ENCODE data around the gene NPVF.

NPVF gene

GRCh38 chr7:25234336-25234735, 6.0 kb upstream of the NPVF start:
- no peak for DNase-seq (ENCODE audit: extremely low read depth, insufficient read length)
- no peak for TF ChIP-seq CTCF (IDR thresholded peaks at IDR 0.05; ENCODE audit: insufficient read depth, low read length, poor library complexity, severe bottlenecking)
- Histone ChIP-seq H3K36me3 (ENCODE audit: control insufficient read depth, insufficient read depth, low read length) (no peaks in the 10 kb centered on the region), H3K4me3 (replicated peaks; ENCODE audit: low read depth, low read length) (no peak overlapping the region), H3K27me3 (replicated peaks; ENCODE audit: control insufficient read depth, insufficient read depth, low read length) (no peaks in the 10 kb centered on the region; the same call in 1 of the 2 replicates)

GRCh38 chr7:25223206-25223605, 5.1 kb downstream of the NPVF start:
- DNase-seq (ENCODE audit: extremely low read depth, insufficient read length) = no peak
- no peak overlapping the region for H3K4me3 ChIP-seq (replicated peaks; ENCODE audit: low read depth, low read length)
- no peaks in the 10 kb centered on the region for H3K27me3 ChIP-seq (replicated peaks; ENCODE audit: control insufficient read depth, insufficient read depth, low read length)
- H3K36me3 ChIP-seq (ENCODE audit: control insufficient read depth, insufficient read depth, low read length) = no peaks in the 10 kb centered on the region
- no peak for TF ChIP-seq CTCF (IDR thresholded peaks at IDR 0.05; ENCODE audit: insufficient read depth, low read length, poor library complexity, severe bottlenecking)

- TF ChIP-seq CTCF (IDR thresholded peaks at IDR 0.05; ENCODE audit: insufficient read depth, low read length, poor library complexity, severe bottlenecking) = no peak
- no peaks in the 10 kb centered on the region for H3K27me3 ChIP-seq (replicated peaks; ENCODE audit: control insufficient read depth, insufficient read depth, low read length)
- DNase-seq (ENCODE audit: extremely low read depth, insufficient read length) = no peak
- H3K4me3 ChIP-seq (replicated peaks; ENCODE audit: low read depth, low read length) = no peak overlapping the region
- H3K36me3 ChIP-seq (ENCODE audit: control insufficient read depth, insufficient read depth, low read length) = no peaks in the 10 kb centered on the region
Measured at GRCh38 chr7:25222666-25223065, 5.6 kb downstream of the NPVF start.

GRCh38 chr7:25221009-25221408, 7.3 kb downstream of the NPVF start:
- TF ChIP-seq CTCF (IDR thresholded peaks at IDR 0.05; ENCODE audit: insufficient read depth, low read length, poor library complexity, severe bottlenecking) = no peak

GRCh38 chr7:25218191-25218590, 10.1 kb downstream of the NPVF start:
- no peak for DNase-seq (ENCODE audit: extremely low read depth, insufficient read length)
- Histone ChIP-seq H3K4me3 (replicated peaks; ENCODE audit: low read depth, low read length) (no peak overlapping the region), H3K36me3 (ENCODE audit: control insufficient read depth, insufficient read depth, low read length) (no peaks in the 10 kb centered on the region), H3K27me3 (replicated peaks; ENCODE audit: control insufficient read depth, insufficient read depth, low read length) (no peaks in the 10 kb centered on the region)
- no peak for TF ChIP-seq CTCF (IDR thresholded peaks at IDR 0.05; ENCODE audit: insufficient read depth, low read length, poor library complexity, severe bottlenecking)

More at GRCh38 chr7:25221009-25221408, 7.3 kb downstream of the NPVF start:
- Histone ChIP-seq H3K36me3 (ENCODE audit: control insufficient read depth, insufficient read depth, low read length) (no peaks in the 10 kb centered on the region), H3K27me3 (replicated peaks; ENCODE audit: control insufficient read depth, insufficient read depth, low read length) (no peaks in the 10 kb centered on the region), H3K4me3 (replicated peaks; ENCODE audit: low read depth, low read length) (no peak overlapping the region)
- DNase-seq (ENCODE audit: extremely low read depth, insufficient read length) = no peak

- peak; percentile 9 for DNase-seq (ENCODE audit: extremely low read depth, insufficient read length)
- peak; percentile 67 for TF ChIP-seq CTCF (IDR thresholded peaks at IDR 0.05; ENCODE audit: insufficient read depth, low read length, poor library complexity, severe bottlenecking)
- H3K36me3 ChIP-seq (ENCODE audit: control insufficient read depth, insufficient read depth, low read length) = no peaks in the 10 kb centered on the region
Measured at GRCh38 chr7:25216837-25217236, 11.4 kb downstream of the NPVF start.

More at GRCh38 chr7:25216837-25217236, 11.4 kb downstream of the NPVF start:
- Histone ChIP-seq H3K27me3 (replicated peaks; ENCODE audit: control insufficient read depth, insufficient read depth, low read length) (no peaks in the 10 kb centered on the region; the same call in 1 of the 2 replicates), H3K4me3 (replicated peaks; ENCODE audit: low read depth, low read length) (no peak overlapping the region)

All from GM06990 (cell line).